H1 (cell line): ENCODE data around the gene E2F1. TPM values are rescaled to one million over a fixed set of nuclear protein-coding genes. Genes with fewer than 3 reads are reported as not detected.

ENCODE experiments used
- CHD2 ChIP-seq: IDR thresholded peaks from 2 replicates; pipeline ENCODE4 v1.6.1; 2012; ENCODE audit warnings: low read length, improper control_type of control experiment
- CREB1 ChIP-seq: IDR thresholded peaks from 2 replicates; pipeline ENCODE4 v1.6.1; 2012; ENCODE audit warnings: inconsistent platforms
- KDM1A ChIP-seq: fragments of 200-600, 300-600 bp; sonication (generic); IDR thresholded peaks from 2 replicates; pipeline ENCODE4 v1.7.1; 2016; ENCODE audit warnings: mild to moderate bottlenecking, low read length, borderline replicate concordance
- KDM4A ChIP-seq: IDR thresholded peaks from one replicate; pipeline ENCODE4 v1.7.1; 2012; ENCODE audit warnings: low read depth, mild to moderate bottlenecking, moderate library complexity, low read length, inconsistent platforms; ENCODE audit not compliant: severe bottlenecking
- POLR2AphosphoS5 ChIP-seq: IDR thresholded peaks from 2 replicates; pipeline ENCODE4 v1.6.1; 2011; ENCODE audit warnings: low read depth, low read length
- RXRA ChIP-seq: IDR thresholded peaks from 2 replicates; pipeline ENCODE4 v1.6.1; 2011; ENCODE audit warnings: low read depth, mild to moderate bottlenecking, low read length, moderate library complexity; ENCODE audit not compliant: insufficient read depth
- SAP30 ChIP-seq: fragments of 300-600 bp; sonication (generic); IDR thresholded peaks from 2 replicates; pipeline ENCODE4 v1.7.1; 2012; ENCODE audit warnings: low read length, moderate library complexity, mild to moderate bottlenecking, inconsistent platforms; ENCODE audit not compliant: insufficient read depth, insufficient replicate concordance
- SIN3A ChIP-seq, 2 experiments: IDR thresholded peaks in 1 of 2; conservative IDR thresholded peaks in 1 of 2; 2 replicates each; pipeline ENCODE4 v1.6.1; 2011 to 2012; ENCODE audit warnings: low read length in 2 of 2, improper control_type of control experiment in 1 of 2, low read depth in 1 of 2, mild to moderate bottlenecking in 1 of 2
- polyA plus RNA-seq, 7 experiments: library from polyadenylated mRNA; depleted of rRNA in 3 of 7; stranded (reverse) in 5 of 7; unstranded in 2 of 7; fragments of >200 nt in 5 of 7; fragments of 200-250 nt in 2 of 7; gene quantifications; 1 replicate in 5 of 7; 2 replicates in 1 of 7; 4 replicates in 1 of 7; pipeline versions ENCODE4 v1.2.1 to v1.2.3, GENCODE V29; 2011 to 2013; ENCODE audit warnings: missing spikeins in 2 of 7, mixed read lengths in 2 of 7
- total RNA-seq: library from RNA; stranded (reverse); fragmentation: NEBNext Ultra II Directional; extraction: Animal tissue kit (Norgen Biotek cat#: 25700); gene quantifications from 2 replicates; pipeline ENCODE4 v1.2.1, GENCODE V29; 2021
- TF ChIP-seq, protein P1 (sequence below), 3 experiments: IDR thresholded peaks; 1 replicate in 2 of 3; 2 replicates in 1 of 3; pipeline versions ENCODE4 v1.5.1 to v1.6.1; 2011; ENCODE audit warnings: low read length in 3 of 3, mild to moderate bottlenecking in 3 of 3, inconsistent platforms in 2 of 3, low read depth in 1 of 3, moderate library complexity in 1 of 3; ENCODE audit not compliant: insufficient read depth in 1 of 3; ENCODE audit errors: control extremely low read depth in 1 of 3

Gene E2F1
- total and polyA plus RNA-seq, 2 of the 8 experiments (the other 6 are each of a cell fraction or from before 2014, with no cell fraction given), result 33.4 to 35.8 TPM

DNA sequence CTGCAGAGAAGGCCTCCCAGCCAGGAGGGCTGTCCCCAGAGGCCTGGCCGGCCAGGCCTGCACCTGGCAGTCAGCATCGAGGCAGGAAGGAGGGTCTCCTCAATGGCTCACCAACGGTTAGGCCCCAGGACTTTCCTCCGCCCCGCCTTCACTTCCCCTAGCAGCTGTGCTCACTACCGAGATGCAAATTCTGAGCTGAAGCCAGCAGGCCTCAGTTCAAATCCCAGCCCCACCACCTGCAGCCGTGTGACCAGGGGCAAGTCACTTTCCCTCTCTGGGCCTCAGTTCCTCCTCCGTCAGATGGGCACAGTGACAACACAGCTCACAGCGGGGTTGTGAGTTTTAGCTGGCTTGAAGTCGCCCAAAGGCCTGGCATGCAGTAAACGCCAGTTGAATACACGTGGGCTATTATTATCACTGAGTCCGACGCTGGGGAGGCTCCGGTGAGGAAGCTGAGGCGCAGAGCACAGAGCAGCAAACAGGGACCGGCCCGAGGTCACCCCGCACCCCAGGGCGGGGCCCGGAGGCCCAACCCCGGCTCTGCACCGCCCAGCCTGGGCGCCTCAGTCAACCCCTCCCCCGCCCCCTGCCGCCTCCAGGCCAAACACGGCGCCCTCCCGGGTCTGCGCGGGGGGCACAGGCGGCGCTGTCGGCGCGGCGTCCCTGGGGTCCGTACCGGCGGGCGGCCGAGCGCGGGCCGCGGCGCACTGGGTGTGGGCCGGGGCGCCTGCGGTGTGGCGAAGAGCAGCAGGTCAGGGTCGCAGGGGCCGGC is 671 bp downstream of the E2F1 start (continued):
- TF ChIP-seq CREB1 (no peak), KDM1A (peak; percentile 80; the same call in 1 of the 2 replicates), SAP30 (peak; percentile 78), RXRA (no peak), POLR2AphosphoS5 (peak; percentile 47; the same call in 1 of the 2 replicates), SIN3A (conservative IDR thresholded peaks at IDR 0.05 in 1 of 2, IDR thresholded peaks at IDR 0.05 in 1 of 2; ENCODE audit: low read depth in 1 of 2, low read length in 2 of 2) (0 out of 4 replicates have a peak, but pooled peaks have one; percentile 9 to 25), KDM4A (peak; percentile 12), CHD2 (no peak)
- TF ChIP-seq, protein P1, sequence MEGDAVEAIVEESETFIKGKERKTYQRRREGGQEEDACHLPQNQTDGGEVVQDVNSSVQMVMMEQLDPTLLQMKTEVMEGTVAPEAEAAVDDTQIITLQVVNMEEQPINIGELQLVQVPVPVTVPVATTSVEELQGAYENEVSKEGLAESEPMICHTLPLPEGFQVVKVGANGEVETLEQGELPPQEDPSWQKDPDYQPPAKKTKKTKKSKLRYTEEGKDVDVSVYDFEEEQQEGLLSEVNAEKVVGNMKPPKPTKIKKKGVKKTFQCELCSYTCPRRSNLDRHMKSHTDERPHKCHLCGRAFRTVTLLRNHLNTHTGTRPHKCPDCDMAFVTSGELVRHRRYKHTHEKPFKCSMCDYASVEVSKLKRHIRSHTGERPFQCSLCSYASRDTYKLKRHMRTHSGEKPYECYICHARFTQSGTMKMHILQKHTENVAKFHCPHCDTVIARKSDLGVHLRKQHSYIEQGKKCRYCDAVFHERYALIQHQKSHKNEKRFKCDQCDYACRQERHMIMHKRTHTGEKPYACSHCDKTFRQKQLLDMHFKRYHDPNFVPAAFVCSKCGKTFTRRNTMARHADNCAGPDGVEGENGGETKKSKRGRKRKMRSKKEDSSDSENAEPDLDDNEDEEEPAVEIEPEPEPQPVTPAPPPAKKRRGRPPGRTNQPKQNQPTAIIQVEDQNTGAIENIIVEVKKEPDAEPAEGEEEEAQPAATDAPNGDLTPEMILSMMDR (IDR thresholded peaks at IDR 0.05; ENCODE audit: control extremely low read depth in 1 of 3, insufficient read depth in 1 of 3, low read depth in 1 of 3, low read length in 3 of 3), result no peak
